ENCODE data around the gene KRT32. TPM values are rescaled to one million over a fixed set of nuclear protein-coding genes. Genes with fewer than 3 reads are reported as not detected.

KRT32 gene
- not detected for total RNA-seq

GRCh38 chr17:41466988-41467387, at the start of gene KRT32:
TSS of gene KRT32 (minus strand) at chr17:41467386. CDS start at chr17:41467325, 61 bp downstream.
- DNase-seq: no peak

- no peak for DNase-seq
These were observed 49.7 kb upstream of the KRT32 start for GRCh38 chr17:41516830-41517283.

GRCh38 chr17:41516147-41516829, 49.1 kb upstream of the KRT32 start:
- DNase-seq: no peak

- DNase-seq: no peak
These were observed 46.0 kb upstream of the KRT32 start for GRCh38 chr17:41513168-41513547.

- DNase-seq: no peak
These were observed 45.5 kb upstream of the KRT32 start for GRCh38 chr17:41512546-41513167.

- no peak for DNase-seq
These were observed 44.5 kb upstream of the KRT32 start for GRCh38 chr17:41511716-41512115.

GRCh38 chr17:41511116-41511515, 43.9 kb upstream of the KRT32 start:
- DNase-seq: no peak

GRCh38 chr17:41510251-41511065, 43.3 kb upstream of the KRT32 start:
- no peak for DNase-seq

GRCh38 chr17:41507315-41507880, 40.2 kb upstream of the KRT32 start:
- DNase-seq: no peak

- no peak for DNase-seq
These were observed 38.9 kb upstream of the KRT32 start for GRCh38 chr17:41505809-41506767.

- DNase-seq: no peak
These were observed 38.0 kb upstream of the KRT32 start, which contains the start of gene KRT13 for GRCh38 chr17:41505007-41505808. TSS of gene KRT13 (minus strand) at chr17:41505612. CDS start at chr17:41505550, 62 bp downstream.

- DNase-seq: no peak
These were observed 37.2 kb upstream of the KRT32 start for GRCh38 chr17:41504246-41504977.

- no peak for DNase-seq
These were observed 36.0 kb upstream of the KRT32 start for GRCh38 chr17:41503202-41503601.

GRCh38 chr17:41500131-41500911, 33.1 kb upstream of the KRT32 start:
- no peak for DNase-seq

- DNase-seq: no peak
These were observed 32.5 kb upstream of the KRT32 start for GRCh38 chr17:41499714-41500113.

GRCh38 chr17:41498276-41498675, 31.1 kb upstream of the KRT32 start:
- DNase-seq: no peak

GRCh38 chr17:41496803-41497484, 29.8 kb upstream of the KRT32 start:
- no peak for DNase-seq

- no peak for DNase-seq
These were observed 27.3 kb upstream of the KRT32 start for GRCh38 chr17:41494524-41494923.

- no peak for DNase-seq
These were observed 25.6 kb upstream of the KRT32 start for GRCh38 chr17:41492771-41493170.
